ENCODE results near the gene PTPRD. TPM values are rescaled to one million over a fixed set of nuclear protein-coding genes. Genes with fewer than 3 reads are reported as not detected.

Gene PTPRD
- total and polyA plus RNA-seq, 2 donors: 2.2 to 13.5 TPM

DNA sequence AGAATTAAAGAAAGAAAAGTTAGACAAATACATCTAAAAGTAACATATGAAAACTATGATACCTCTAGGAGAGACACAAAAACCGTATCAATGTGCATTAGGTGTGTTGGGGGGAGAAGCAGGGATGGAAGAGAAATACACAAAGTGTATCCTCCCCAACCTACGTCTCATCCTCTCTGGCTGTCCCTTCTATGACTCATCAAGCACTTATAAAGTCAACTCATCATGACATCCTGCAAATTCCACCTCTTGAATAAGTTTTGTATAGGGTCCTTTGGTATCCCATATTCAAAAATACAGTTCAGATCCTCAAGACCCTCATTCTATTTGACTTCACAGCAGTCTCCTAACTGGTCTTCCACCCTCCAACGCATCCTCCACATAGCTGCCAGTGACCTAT is 1895.7 kb downstream of the PTPRD start:
- WGBS: 79% methylated on average over 3 of the region's 3 CpGs
- Histone ChIP-seq H3K4me1 (ENCODE audit: control insufficient read depth in 2 of 2, insufficient read depth in 2 of 2, low read length in 2 of 2) (peaks cover 6% of the 10 kb centered on the region in 2 donors), H3K36me3 (ENCODE audit: control insufficient read depth in 2 of 2, insufficient read depth in 2 of 2, low read length in 1 of 2) (no peaks in the 10 kb centered on the region), H3K27ac (ENCODE audit: low read depth in 1 of 2, low read length in 1 of 2) (no peak overlapping the region), H3K4me3 (ENCODE audit: low read length in 2 of 2) (no peak overlapping the region), H3K9me3 (ENCODE audit: control insufficient read depth in 2 of 2, insufficient read depth in 1 of 2, low read length in 1 of 2) (peaks cover 0 to 6% of the 10 kb centered on the region in 2 donors), H3K27me3 (ENCODE audit: control insufficient read depth in 2 of 2, insufficient read depth in 1 of 2, low read length in 1 of 2) (no peaks in the 10 kb centered on the region)
- no peak for DNase-seq (ENCODE audit: low read depth in 6 of 9, low spot score in 9 of 9)

GRCh38 chr9:8715788-8716187 is 1897.0 kb downstream of the PTPRD start:
- Histone ChIP-seq H3K4me1 (ENCODE audit: control insufficient read depth in 2 of 2, insufficient read depth in 2 of 2, low read length in 2 of 2) (peaks cover 6% of the 10 kb centered on the region in 2 donors), H3K27ac (ENCODE audit: low read depth in 1 of 2, low read length in 1 of 2) (no peak overlapping the region), H3K36me3 (ENCODE audit: control insufficient read depth in 2 of 2, insufficient read depth in 2 of 2, low read length in 1 of 2) (no peaks in the 10 kb centered on the region), H3K9me3 (ENCODE audit: control insufficient read depth in 2 of 2, insufficient read depth in 1 of 2, low read length in 1 of 2) (peaks cover 0 to 6% of the 10 kb centered on the region in 2 donors), H3K27me3 (ENCODE audit: control insufficient read depth in 2 of 2, insufficient read depth in 1 of 2, low read length in 1 of 2) (no peaks in the 10 kb centered on the region), H3K4me3 (ENCODE audit: low read length in 2 of 2) (no peak overlapping the region)
- DNase-seq (ENCODE audit: low read depth in 6 of 9, low spot score in 9 of 9): no peak
- WGBS: 80% methylated on average over 2 of the region's 2 CpGs

GRCh38 chr9:8713811-8714165 is 1899.0 kb downstream of the PTPRD start:
- Histone ChIP-seq H3K4me1 (ENCODE audit: control insufficient read depth in 2 of 2, insufficient read depth in 2 of 2, low read length in 2 of 2) (no peaks in the 10 kb centered on the region), H3K36me3 (ENCODE audit: control insufficient read depth in 2 of 2, insufficient read depth in 2 of 2, low read length in 1 of 2) (no peaks in the 10 kb centered on the region), H3K9me3 (ENCODE audit: control insufficient read depth in 2 of 2, insufficient read depth in 1 of 2, low read length in 1 of 2) (peaks cover 0 to 6% of the 10 kb centered on the region in 2 donors), H3K27ac (ENCODE audit: low read depth in 1 of 2, low read length in 1 of 2) (no peak overlapping the region), H3K4me3 (ENCODE audit: low read length in 2 of 2) (no peak overlapping the region), H3K27me3 (ENCODE audit: control insufficient read depth in 2 of 2, insufficient read depth in 1 of 2, low read length in 1 of 2) (no peaks in the 10 kb centered on the region)
- no peak for DNase-seq (ENCODE audit: low read depth in 6 of 9, low spot score in 9 of 9)
- WGBS: 85% methylated on average over 8 of the region's 8 CpGs

GRCh38 chr9:8713149-8713810 is 1899.5 kb downstream of the PTPRD start:
- Histone ChIP-seq H3K9me3 (ENCODE audit: control insufficient read depth in 2 of 2, insufficient read depth in 1 of 2, low read length in 1 of 2) (peaks cover 0 to 6% of the 10 kb centered on the region in 2 donors), H3K36me3 (ENCODE audit: control insufficient read depth in 2 of 2, insufficient read depth in 2 of 2, low read length in 1 of 2) (no peaks in the 10 kb centered on the region), H3K4me3 (ENCODE audit: low read length in 2 of 2) (no peak overlapping the region), H3K4me1 (ENCODE audit: control insufficient read depth in 2 of 2, insufficient read depth in 2 of 2, low read length in 2 of 2) (no peaks in the 10 kb centered on the region), H3K27me3 (ENCODE audit: control insufficient read depth in 2 of 2, insufficient read depth in 1 of 2, low read length in 1 of 2) (no peaks in the 10 kb centered on the region), H3K27ac (ENCODE audit: low read depth in 1 of 2, low read length in 1 of 2) (no peak overlapping the region)
- no peak for DNase-seq (ENCODE audit: low read depth in 6 of 9, low spot score in 9 of 9)
- 96% methylated on average over 44 of the region's 44 CpGs for WGBS

GRCh38 chr9:8709731-8710130 is 1903.1 kb downstream of the PTPRD start:
- Histone ChIP-seq H3K4me3 (ENCODE audit: low read length in 2 of 2) (no peak overlapping the region), H3K27ac (ENCODE audit: low read depth in 1 of 2, low read length in 1 of 2) (no peak overlapping the region), H3K9me3 (ENCODE audit: control insufficient read depth in 2 of 2, insufficient read depth in 1 of 2, low read length in 1 of 2) (peaks cover 0 to 6% of the 10 kb centered on the region in 2 donors), H3K4me1 (ENCODE audit: control insufficient read depth in 2 of 2, insufficient read depth in 2 of 2, low read length in 2 of 2) (no peaks in the 10 kb centered on the region), H3K27me3 (ENCODE audit: control insufficient read depth in 2 of 2, insufficient read depth in 1 of 2, low read length in 1 of 2) (no peaks in the 10 kb centered on the region), H3K36me3 (ENCODE audit: control insufficient read depth in 2 of 2, insufficient read depth in 2 of 2, low read length in 1 of 2) (no peaks in the 10 kb centered on the region)
- DNase-seq (ENCODE audit: low read depth in 6 of 9, low spot score in 9 of 9): no peak
- WGBS: 99% methylated on average over 4 of the region's 4 CpGs

DNA sequence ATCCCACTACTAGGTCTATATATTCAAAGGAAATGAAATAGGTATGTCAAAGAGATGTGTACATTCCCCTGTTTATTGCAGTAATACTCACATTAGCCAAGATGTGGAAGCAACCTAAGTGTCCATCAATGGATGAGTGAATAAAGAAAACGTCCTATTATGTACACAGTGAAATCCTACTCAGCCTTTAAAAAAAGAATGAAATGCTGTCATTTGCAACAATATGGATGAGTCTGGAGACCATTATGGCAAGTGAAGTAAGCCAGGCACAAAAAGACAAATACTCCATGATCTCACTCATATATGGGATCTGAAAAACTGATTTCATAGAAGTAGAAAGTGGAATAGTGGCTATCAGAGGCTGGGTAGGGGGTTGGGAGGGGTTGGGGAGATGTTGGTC is 1904.1 kb downstream of the PTPRD start:
- DNase-seq (ENCODE audit: low read depth in 6 of 9, low spot score in 9 of 9): no peak
- peaks cover 0 to 6% of the 10 kb centered on the region in 2 donors for H3K9me3 ChIP-seq (ENCODE audit: control insufficient read depth in 2 of 2, insufficient read depth in 1 of 2, low read length in 1 of 2)
- H3K4me1 ChIP-seq (ENCODE audit: control insufficient read depth in 2 of 2, insufficient read depth in 2 of 2, low read length in 2 of 2): no peaks in the 10 kb centered on the region
- WGBS: 89% methylated on average over 1 of the region's 1 CpG
- H3K36me3 ChIP-seq (ENCODE audit: control insufficient read depth in 2 of 2, insufficient read depth in 2 of 2, low read length in 1 of 2): no peaks in the 10 kb centered on the region
- H3K27me3 ChIP-seq (ENCODE audit: control insufficient read depth in 2 of 2, insufficient read depth in 1 of 2, low read length in 1 of 2): no peaks in the 10 kb centered on the region
- H3K4me3 ChIP-seq (ENCODE audit: low read length in 2 of 2): no peak overlapping the region
- H3K27ac ChIP-seq (ENCODE audit: low read depth in 1 of 2, low read length in 1 of 2): no peak overlapping the region

GRCh38 chr9:8706998-8707397 is 1905.8 kb downstream of the PTPRD start:
- Histone ChIP-seq H3K36me3 (ENCODE audit: control insufficient read depth in 2 of 2, insufficient read depth in 2 of 2, low read length in 1 of 2) (no peaks in the 10 kb centered on the region), H3K9me3 (ENCODE audit: control insufficient read depth in 2 of 2, insufficient read depth in 1 of 2, low read length in 1 of 2) (no peaks in the 10 kb centered on the region), H3K27ac (ENCODE audit: low read depth in 1 of 2, low read length in 1 of 2) (no peak overlapping the region), H3K4me1 (ENCODE audit: control insufficient read depth in 2 of 2, insufficient read depth in 2 of 2, low read length in 2 of 2) (no peaks in the 10 kb centered on the region), H3K4me3 (ENCODE audit: low read length in 2 of 2) (no peak overlapping the region), H3K27me3 (ENCODE audit: control insufficient read depth in 2 of 2, insufficient read depth in 1 of 2, low read length in 1 of 2) (no peaks in the 10 kb centered on the region)
- 100% methylated on average over 1 of the region's 1 CpG for WGBS
- no peak for DNase-seq (ENCODE audit: low read depth in 6 of 9, low spot score in 9 of 9)

- H3K4me3 ChIP-seq (ENCODE audit: low read length in 2 of 2): no peak overlapping the region
- no peaks in the 10 kb centered on the region for H3K9me3 ChIP-seq (ENCODE audit: control insufficient read depth in 2 of 2, insufficient read depth in 1 of 2, low read length in 1 of 2)
- no peaks in the 10 kb centered on the region for H3K36me3 ChIP-seq (ENCODE audit: control insufficient read depth in 2 of 2, insufficient read depth in 2 of 2, low read length in 1 of 2)
- H3K27me3 ChIP-seq (ENCODE audit: control insufficient read depth in 2 of 2, insufficient read depth in 1 of 2, low read length in 1 of 2): no peaks in the 10 kb centered on the region
- H3K4me1 ChIP-seq (ENCODE audit: control insufficient read depth in 2 of 2, insufficient read depth in 2 of 2, low read length in 2 of 2): no peaks in the 10 kb centered on the region
- H3K27ac ChIP-seq (ENCODE audit: low read depth in 1 of 2, low read length in 1 of 2): no peak overlapping the region
- no peak for DNase-seq (ENCODE audit: low read depth in 6 of 9, low spot score in 9 of 9)
- WGBS: 94% methylated on average over 6 of the region's 6 CpGs
Observed at GRCh38 chr9:8706531-8706930, 1906.3 kb downstream of the PTPRD start.

DNA sequence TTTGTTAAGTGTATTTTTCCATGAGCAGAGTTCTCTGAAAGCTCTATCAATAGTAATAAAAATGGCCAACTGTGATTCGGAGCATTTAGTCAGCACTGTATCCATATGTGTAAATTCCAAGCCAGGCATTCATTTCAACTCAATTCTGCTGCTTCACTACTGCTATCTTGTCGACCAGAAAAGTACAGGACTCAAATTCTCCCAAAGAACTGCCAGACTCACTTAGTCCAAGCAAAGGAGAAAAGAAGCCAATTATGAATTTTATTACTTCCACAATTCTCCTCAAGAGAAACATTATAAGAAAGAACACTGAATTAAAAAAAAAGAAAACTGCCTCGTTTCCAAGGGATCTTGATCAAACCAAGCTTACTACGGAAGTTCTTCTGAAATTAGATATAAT is 1906.9 kb downstream of the PTPRD start:
- H3K4me1 ChIP-seq (ENCODE audit: control insufficient read depth in 2 of 2, insufficient read depth in 2 of 2, low read length in 2 of 2): no peaks in the 10 kb centered on the region
- H3K27ac ChIP-seq (ENCODE audit: low read depth in 1 of 2, low read length in 1 of 2): no peak overlapping the region
- no peaks in the 10 kb centered on the region for H3K36me3 ChIP-seq (ENCODE audit: control insufficient read depth in 2 of 2, insufficient read depth in 2 of 2, low read length in 1 of 2)
- no peaks in the 10 kb centered on the region for H3K27me3 ChIP-seq (ENCODE audit: control insufficient read depth in 2 of 2, insufficient read depth in 1 of 2, low read length in 1 of 2)
- H3K9me3 ChIP-seq (ENCODE audit: control insufficient read depth in 2 of 2, insufficient read depth in 1 of 2, low read length in 1 of 2): no peaks in the 10 kb centered on the region
- H3K4me3 ChIP-seq (ENCODE audit: low read length in 2 of 2): no peak overlapping the region
- WGBS: 91% methylated on average over 4 of the region's 4 CpGs
- no peak for DNase-seq (ENCODE audit: low read depth in 6 of 9, low spot score in 9 of 9)

Measured in thymus (tissue), 11 donors.